SU-DHL-6 (cell line): ENCODE measurements around the gene COG5.
A peak's percentile ranks its signal among the peaks of the same experiment; 100 is the strongest.

Experiments used
- H2AFZ ChIP-seq: fragments of 200-600 bp; sonication (generic); 2 replicates; pipeline ENCODE4 v1.6.1; 2014; ENCODE audit warnings: low read depth, mild to moderate bottlenecking, moderate library complexity, mixed read lengths, antibody characterized with exemption, low read length; ENCODE audit not compliant: severe bottlenecking
- H3F3A ChIP-seq: fragments of 200-600 bp; shearing (Covaris generic); 2 replicates; pipeline ENCODE4 v1.6.0; 2016; ENCODE audit warnings: antibody characterized with exemption, mild to moderate bottlenecking; ENCODE audit not compliant: insufficient read depth
- H3K27ac ChIP-seq: fragments of 200-600 bp; sonication (generic); 2 replicates; pipeline ENCODE4 v1.5.1; 2016; ENCODE audit warnings: low read depth, mild to moderate bottlenecking, low read length, moderate library complexity, mixed read lengths
- H3K27me3 ChIP-seq: fragments of 200-600 bp; sonication (generic), shearing (Covaris generic); 2 replicates; pipeline ENCODE4 v1.6.0; 2014; ENCODE audit warnings: mild to moderate bottlenecking, low read length
- H3K36me3 ChIP-seq: fragments of 200-600 bp; sonication (generic); 2 replicates; pipeline ENCODE4 v1.6.1; 2014; ENCODE audit warnings: mild to moderate bottlenecking, low read length, mixed read lengths
- H3K4me2 ChIP-seq: fragments of 300-600, 200-600 bp; shearing (Covaris generic), sonication (generic); 2 replicates; pipeline ENCODE4 v1.6.0; 2014; ENCODE audit warnings: low read length, low read depth, mild to moderate bottlenecking; ENCODE audit not compliant: poor library complexity, severe bottlenecking
- H3K4me3 ChIP-seq: fragments of 200-600 bp; sonication (generic); 2 replicates; pipeline ENCODE4 v1.5.1; 2014; ENCODE audit warnings: antibody characterized with exemption, low read length, mild to moderate bottlenecking, mixed read lengths; ENCODE audit not compliant: insufficient read depth, poor library complexity, severe bottlenecking
- H3K79me2 ChIP-seq: fragments of 200-600 bp; sonication (generic); 2 replicates; pipeline ENCODE4 v1.6.1; 2014; ENCODE audit warnings: mild to moderate bottlenecking, low read length, moderate library complexity; ENCODE audit not compliant: insufficient read depth
- H3K9ac ChIP-seq: fragments of 200-600 bp; sonication (generic); 2 replicates; pipeline ENCODE4 v1.7.0; 2014; ENCODE audit warnings: mild to moderate bottlenecking, low read length
- H3K9me2 ChIP-seq: fragments of 200-600 bp; sonication (generic); replicated peaks from 2 replicates; pipeline ENCODE4 v1.6.1; 2014; ENCODE audit warnings: low read length; ENCODE audit not compliant: insufficient read depth
- H3K9me3 ChIP-seq: fragments of 200-600 bp; sonication (generic); 2 replicates; pipeline ENCODE4 v1.6.1; 2014; ENCODE audit warnings: low read length, mixed read lengths; ENCODE audit not compliant: insufficient read depth
- H4K20me1 ChIP-seq: fragments of 200-600 bp; sonication (generic); 2 replicates; pipeline ENCODE4 v1.6.1; 2014; ENCODE audit warnings: low read depth, mild to moderate bottlenecking, antibody characterized with exemption, low read length, moderate library complexity, mixed read lengths
- CTCF ChIP-seq: fragments of 200-600 bp; sonication (generic); IDR thresholded peaks from one replicate; pipeline ENCODE4 v1.5.1; 2017; ENCODE audit warnings: antibody characterized with exemption, mild to moderate bottlenecking, low read length, moderate library complexity; ENCODE audit not compliant: insufficient read depth, poor library complexity, severe bottlenecking
- EZH2phosphoT487 ChIP-seq: fragments of 200-600 bp; sonication (generic), shearing (Covaris generic); conservative IDR thresholded peaks from 2 replicates; pipeline ENCODE4 v1.6.1; 2018; ENCODE audit warnings: mild to moderate bottlenecking, antibody characterized with exemption, low read length, moderate library complexity, mixed read lengths

The COG5 gene

GRCh38 chr7:107467972-107468371 lies 95.7 kb downstream of the COG5 start:
- Histone ChIP-seq H3F3A (no peaks in the 10 kb centered on the region), H3K4me2 (no peak overlapping the region), H3K27ac (no peak overlapping the region), H3K9ac (no peak overlapping the region), H3K79me2 (no peaks in the 10 kb centered on the region), H3K9me3 (no peaks in the 10 kb centered on the region), H3K4me3 (no peak overlapping the region), H3K36me3 (no peaks in the 10 kb centered on the region), H3K9me2 (no peaks in the 10 kb centered on the region), H3K27me3 (no peaks in the 10 kb centered on the region), H2AFZ (no peak overlapping the region), H4K20me1 (0 out of 2 replicates have a peak, but pooled peaks cover 3% of the 10 kb centered on the region)
- no peak for TF ChIP-seq CTCF
- TF ChIP-seq EZH2phosphoT487: no peak

- Histone ChIP-seq H3K27me3 (no peaks in the 10 kb centered on the region), H2AFZ (no peak overlapping the region), H3K79me2 (no peaks in the 10 kb centered on the region), H3K36me3 (no peaks in the 10 kb centered on the region), H3K9ac (no peak overlapping the region), H3K9me2 (no peaks in the 10 kb centered on the region), H3K4me3 (no peak overlapping the region), H3F3A (no peaks in the 10 kb centered on the region), H4K20me1 (no peaks in the 10 kb centered on the region), H3K4me2 (no peak overlapping the region), H3K27ac (no peak overlapping the region), H3K9me3 (no peaks in the 10 kb centered on the region)
- TF ChIP-seq EZH2phosphoT487: no peak
- no peak for TF ChIP-seq CTCF
These were observed 99.0 kb downstream of the COG5 start for GRCh38 chr7:107464666-107465226.

GRCh38 chr7:107463139-107464078 lies 100.3 kb downstream of the COG5 start:
- Histone ChIP-seq H2AFZ (no peak overlapping the region), H3K4me2 (no peak overlapping the region), H3K9me3 (no peaks in the 10 kb centered on the region), H3K36me3 (no peaks in the 10 kb centered on the region), H4K20me1 (no peaks in the 10 kb centered on the region), H3K27ac (no peak overlapping the region), H3K9me2 (no peaks in the 10 kb centered on the region), H3K27me3 (no peaks in the 10 kb centered on the region), H3K9ac (no peak overlapping the region), H3K79me2 (no peaks in the 10 kb centered on the region), H3K4me3 (no peak overlapping the region), H3F3A (no peaks in the 10 kb centered on the region)
- TF ChIP-seq CTCF (peak; percentile 72), EZH2phosphoT487 (no peak)
